NB4 (cell line): Measurements from ENCODE around the gene SPC25.

Experiments used
- DNase-seq: peaks from one replicate; pipeline ENCODE4 v3.0.0; 2010; ENCODE audit warnings: low read depth
- H3K4me3 ChIP-seq: one replicate; pipeline ENCODE4 v1.5.1; 2011; ENCODE audit warnings: mild to moderate bottlenecking, low read depth, low read length, moderate library complexity
- CTCF ChIP-seq: IDR thresholded peaks from one replicate; pipeline ENCODE4 v1.5.1; 2012; ENCODE audit warnings: low read depth, low read length
- MAX ChIP-seq: IDR thresholded peaks from 2 replicates; pipeline ENCODE4 v1.6.1; 2011; ENCODE audit warnings: low read depth, low read length
- MYC ChIP-seq: IDR thresholded peaks from 2 replicates; pipeline ENCODE4 v1.6.1; 2011; ENCODE audit warnings: low read depth, low read length
- POLR2A ChIP-seq: IDR thresholded peaks from 2 replicates; pipeline ENCODE4 v1.6.1; 2011; ENCODE audit warnings: mild to moderate bottlenecking; ENCODE audit not compliant: insufficient read length; ENCODE audit errors: extremely low read depth

Gene SPC25

GRCh38 chr2:168849610-168850009, 40.6 kb downstream of the SPC25 start:
- no peak for TF ChIP-seq POLR2A
- no peak for TF ChIP-seq MAX
- TF ChIP-seq MYC: no peak
- TF ChIP-seq CTCF: no peak
- H3K4me3 ChIP-seq: no peak overlapping the region
- peak; percentile 19 for DNase-seq

- TF ChIP-seq CTCF (no peak), MYC (no peak), MAX (no peak), POLR2A (no peak)
- peak; percentile 8 for DNase-seq
- H3K4me3 ChIP-seq: no peak overlapping the region
Measured at GRCh38 chr2:168848225-168848624, 42.0 kb downstream of the SPC25 start.

GRCh38 chr2:168843253-168843652, 47.0 kb downstream of the SPC25 start:
- no peak for TF ChIP-seq MYC
- no peak for TF ChIP-seq CTCF
- no peak for TF ChIP-seq POLR2A
- TF ChIP-seq MAX: no peak
- no peak for DNase-seq
- no peak overlapping the region for H3K4me3 ChIP-seq

- no peak for DNase-seq
- no peak overlapping the region for H3K4me3 ChIP-seq
- no peak for TF ChIP-seq CTCF
- no peak for TF ChIP-seq MYC
- no peak for TF ChIP-seq POLR2A
- TF ChIP-seq MAX: no peak
Measured at GRCh38 chr2:168841445-168841844, 48.8 kb downstream of the SPC25 start.

GRCh38 chr2:168835969-168836368, 54.3 kb downstream of the SPC25 start:
- no peak overlapping the region for H3K4me3 ChIP-seq
- DNase-seq: no peak
- TF ChIP-seq POLR2A: no peak
- no peak for TF ChIP-seq MAX
- no peak for TF ChIP-seq MYC
- no peak for TF ChIP-seq CTCF

GRCh38 chr2:168831662-168832061, 58.6 kb downstream of the SPC25 start:
- DNase-seq: no peak
- TF ChIP-seq MYC: no peak
- no peak for TF ChIP-seq MAX
- no peak for TF ChIP-seq CTCF
- no peak for TF ChIP-seq POLR2A
- H3K4me3 ChIP-seq: no peak overlapping the region
